Right lobe of liver (tissue), 6 donors: ENCODE data around the gene NARS2. TPM values are rescaled to one million over a fixed set of nuclear protein-coding genes. Genes with fewer than 3 reads are reported as not detected.
"Not testable (repeated sequence)": the region's sequence is repeated elsewhere in the genome, so short reads cannot be mapped to it uniquely, and the experiment has no call there.

ENCODE experiments used
- ATAC-seq, 4 donors: fragments of 200-7000 bp; cut with Tn5 transposase; one replicate each; pipeline ENCODE4 v1.9.1; 2020; ENCODE audit warnings: mild to moderate bottlenecking in 4 of 4, moderate library complexity in 4 of 4
- DNase-seq, 3 donors: peaks; one replicate each; pipeline ENCODE4 v3.0.0-alpha.2; 2020
- H3K27ac ChIP-seq, 3 donors: fragments of 200-600 bp; one replicate each; pipeline ENCODE4 v1.8.0; 2022
- H3K27me3 ChIP-seq, 2 donors: fragments of 200-600 bp; one replicate each; pipeline ENCODE4 v1.8.0; 2022
- H3K36me3 ChIP-seq, 4 donors: fragments of 200-600 bp; sonication (generic) in 1 of 4; one replicate each; pipeline versions ENCODE4 v1.5.1 to v1.8.0; 2017 to 2022; ENCODE audit warnings: control low read depth in 1 of 4
- H3K4me1 ChIP-seq, 4 donors: fragments of 200-600 bp; sonication (generic) in 1 of 4; one replicate each; pipeline versions ENCODE4 v1.5.1 to v1.8.0; 2017 to 2022; ENCODE audit warnings: control low read depth in 1 of 4
- H3K4me3 ChIP-seq, 3 donors: fragments of 200-600 bp; one replicate each; pipeline ENCODE4 v1.8.0; 2022
- H3K9me3 ChIP-seq, 4 donors: fragments of 200-600 bp; sonication (generic) in 1 of 4; one replicate each; pipeline versions ENCODE4 v1.5.1 to v1.8.0; 2017 to 2022; ENCODE audit warnings: control low read depth in 1 of 4
- POLR2A ChIP-seq: fragments of 450-650 bp; IDR thresholded peaks from one replicate; pipeline ENCODE4 v1.6.1; 2017; ENCODE audit warnings: antibody characterized with exemption, mild to moderate bottlenecking
- WGBS: methylation state at CpG from one replicate; pipeline ENCODE4 v1.1.6; 2018; ENCODE audit warnings: low coverage, low lambda C conversion rate; ENCODE audit not compliant: insufficient coverage; ENCODE audit errors: missing lambda C conversion rate; 5-methylcytosine and 5-hydroxymethylcytosine counted together
- intact Hi-C, 2 donors: fragments of 100-400 bp; cut with DNase I; formaldehyde crosslinking; loops; one replicate each; pipeline versions ENCODE4 v1.11.2 to v1.14.1; 2022
- total RNA-seq, 6 experiments: library from RNA; depleted of rRNA in 2 of 6; stranded (reverse); fragments of >200 nt in 2 of 6; fragmentation: NEBNext Ultra II Directional in 3 of 6; extraction: Animal tissue kit (Norgen Biotek cat#: 25700) in 3 of 6; gene quantifications; one replicate each; pipeline versions ENCODE4 v1.1.0 to v1.2.4, GENCODE V29; 2016 to 2023
- TF ChIP-seq, protein P1 (sequence below), 4 donors: fragments of 200-600 bp in 3 of 4; fragments of 450-650 bp in 1 of 4; IDR thresholded peaks; one replicate each; pipeline versions ENCODE4 v1.5.1 to v1.8.0; 2016 to 2022; ENCODE audit warnings: antibody characterized with exemption in 4 of 4, mild to moderate bottlenecking in 2 of 4
- donor health status: DM: no; HTN: yes; CAD: no.
- donor health status: DM: no; HTN: no; CAD: no.
- donor health status: DM: no; HTN: no; CAD: no.
- donor health status: DM: no; HTN: yes; CAD: no.
- donor health status: DM: no; HTN: yes; CAD: no.

NARS2 gene
- total RNA-seq, 6 experiments from 2014 or later = 11.5 to 17.4 (median 14.0) TPM

DNA sequence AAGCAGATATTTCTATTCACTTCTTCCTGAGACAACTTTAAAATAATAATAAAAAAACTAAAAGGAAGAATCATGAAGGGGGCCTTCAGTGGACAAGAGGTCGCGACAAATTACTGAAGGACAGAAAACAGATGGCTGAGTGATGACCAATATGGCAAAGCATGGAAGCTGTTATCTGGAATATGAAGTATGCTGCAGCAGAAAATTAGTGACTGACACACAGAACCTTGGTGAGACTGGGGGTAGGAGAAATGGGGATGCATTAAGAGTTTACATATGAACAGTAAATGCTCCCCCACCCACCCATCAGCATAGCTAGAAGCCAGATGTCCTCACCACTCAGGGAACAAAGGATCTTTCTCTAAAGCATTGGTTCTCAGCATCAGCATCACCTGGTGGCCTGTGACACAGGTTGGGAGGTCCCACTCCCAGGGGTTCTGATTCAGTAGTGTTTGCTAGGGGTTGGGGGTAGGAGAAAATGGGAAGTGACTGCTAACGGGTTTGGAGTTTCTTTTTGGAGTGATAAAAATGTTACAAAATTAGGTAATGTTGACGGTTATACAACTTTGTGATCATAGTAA lies 59.7 kb downstream of the NARS2 start:
- ATAC-seq (no peak), DNase-seq (no peak)
- H3K36me3 ChIP-seq = no peaks in the 10 kb centered on the region
- no peak overlapping the region for H3K27ac ChIP-seq
- no peak for TF ChIP-seq POLR2A
- TF ChIP-seq, protein P1, sequence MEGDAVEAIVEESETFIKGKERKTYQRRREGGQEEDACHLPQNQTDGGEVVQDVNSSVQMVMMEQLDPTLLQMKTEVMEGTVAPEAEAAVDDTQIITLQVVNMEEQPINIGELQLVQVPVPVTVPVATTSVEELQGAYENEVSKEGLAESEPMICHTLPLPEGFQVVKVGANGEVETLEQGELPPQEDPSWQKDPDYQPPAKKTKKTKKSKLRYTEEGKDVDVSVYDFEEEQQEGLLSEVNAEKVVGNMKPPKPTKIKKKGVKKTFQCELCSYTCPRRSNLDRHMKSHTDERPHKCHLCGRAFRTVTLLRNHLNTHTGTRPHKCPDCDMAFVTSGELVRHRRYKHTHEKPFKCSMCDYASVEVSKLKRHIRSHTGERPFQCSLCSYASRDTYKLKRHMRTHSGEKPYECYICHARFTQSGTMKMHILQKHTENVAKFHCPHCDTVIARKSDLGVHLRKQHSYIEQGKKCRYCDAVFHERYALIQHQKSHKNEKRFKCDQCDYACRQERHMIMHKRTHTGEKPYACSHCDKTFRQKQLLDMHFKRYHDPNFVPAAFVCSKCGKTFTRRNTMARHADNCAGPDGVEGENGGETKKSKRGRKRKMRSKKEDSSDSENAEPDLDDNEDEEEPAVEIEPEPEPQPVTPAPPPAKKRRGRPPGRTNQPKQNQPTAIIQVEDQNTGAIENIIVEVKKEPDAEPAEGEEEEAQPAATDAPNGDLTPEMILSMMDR (IDR thresholded peaks at IDR 0.05) = no peak
- H3K4me1 ChIP-seq = peaks cover 0 to 4% (median 0%) of the 10 kb centered on the region in 4 donors
- 62% methylated on average over 4 of the region's 4 CpGs for WGBS
- intact Hi-C loops = no loop called here
- no peak overlapping the region for H3K4me3 ChIP-seq
- H3K9me3 ChIP-seq = no peaks in the 10 kb centered on the region
- H3K27me3 ChIP-seq = no peaks in the 10 kb centered on the region

GRCh38 chr11:78513085-78513484 lies 61.6 kb downstream of the NARS2 start:
- DNase-seq, H3K27me3 ChIP-seq, H3K9me3 ChIP-seq, intact Hi-C loops, ATAC-seq, H3K27ac ChIP-seq, H3K4me3 ChIP-seq, H3K4me1 ChIP-seq, H3K36me3 ChIP-seq: not testable (repeated sequence)
- WGBS = 95% methylated on average over 5 of the region's 5 CpGs

DNA sequence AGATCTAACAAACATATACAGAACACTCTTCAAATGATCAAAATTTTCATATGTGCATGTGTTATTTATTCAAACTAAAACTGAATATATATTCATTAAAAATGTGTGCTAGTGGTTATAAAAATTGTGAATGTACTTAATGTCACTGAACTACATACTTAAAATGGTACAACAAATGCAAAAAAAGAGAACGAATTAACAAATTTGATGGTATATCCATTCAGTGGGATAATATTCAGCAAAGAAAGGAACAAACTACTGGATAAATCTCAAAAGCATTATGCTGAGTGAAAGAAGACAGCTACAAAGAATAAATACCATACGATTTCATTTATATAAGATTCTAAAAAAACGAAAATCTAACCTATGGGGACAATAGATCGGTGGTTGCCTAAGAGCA lies 64.1 kb downstream of the NARS2 start:
- DNase-seq (no peak), ATAC-seq (no peak)
- intact Hi-C loops = no loop called here
- TF ChIP-seq, protein P1 (IDR thresholded peaks at IDR 0.05) = no peak
- no peak for TF ChIP-seq POLR2A
- WGBS = 92% methylated on average over 4 of the region's 4 CpGs
- Histone ChIP-seq H3K27me3 (no peaks in the 10 kb centered on the region), H3K4me3 (no peak overlapping the region), H3K27ac (no peak overlapping the region), H3K9me3 (no peaks in the 10 kb centered on the region), H3K4me1 (no peaks in the 10 kb centered on the region), H3K36me3 (no peaks in the 10 kb centered on the region)

DNA sequence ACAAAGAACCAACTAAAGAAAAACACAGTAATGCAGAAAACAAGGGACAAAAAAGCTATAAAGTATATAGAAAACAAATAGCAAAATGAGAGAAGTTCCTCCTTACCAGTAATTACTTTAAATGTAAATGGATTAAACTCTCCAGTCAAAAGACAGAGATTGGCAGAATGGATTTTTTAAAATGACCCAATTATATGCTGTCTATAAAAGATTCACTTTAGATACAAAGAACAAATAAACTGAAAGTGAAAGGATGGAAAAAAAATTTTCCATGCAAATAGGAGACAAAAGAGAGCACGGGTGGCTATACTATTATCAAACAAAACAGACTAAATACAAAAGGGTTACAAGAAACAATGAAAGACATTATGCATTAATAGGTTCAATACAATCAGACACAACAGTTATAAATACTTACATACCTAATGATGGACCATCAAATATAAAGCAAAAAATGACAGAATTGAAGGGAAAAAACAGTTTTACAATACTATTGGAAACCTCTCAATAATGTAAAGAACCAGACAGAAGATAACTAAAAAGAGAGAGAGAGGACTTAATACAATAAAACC lies 64.6 kb downstream of the NARS2 start:
- intact Hi-C loops = no loop called here
- no peaks in the 10 kb centered on the region for H3K27me3 ChIP-seq
- 91% methylated on average over 1 of the region's 1 CpG for WGBS
- H3K9me3 ChIP-seq = no peaks in the 10 kb centered on the region
- DNase-seq = no peak
- no peak overlapping the region for H3K27ac ChIP-seq
- H3K36me3 ChIP-seq = no peaks in the 10 kb centered on the region
- no peak overlapping the region for H3K4me3 ChIP-seq
- no peak for ATAC-seq
- no peaks in the 10 kb centered on the region for H3K4me1 ChIP-seq
- no peak for TF ChIP-seq POLR2A
- TF ChIP-seq, protein P1 (IDR thresholded peaks at IDR 0.05) = no peak

DNA sequence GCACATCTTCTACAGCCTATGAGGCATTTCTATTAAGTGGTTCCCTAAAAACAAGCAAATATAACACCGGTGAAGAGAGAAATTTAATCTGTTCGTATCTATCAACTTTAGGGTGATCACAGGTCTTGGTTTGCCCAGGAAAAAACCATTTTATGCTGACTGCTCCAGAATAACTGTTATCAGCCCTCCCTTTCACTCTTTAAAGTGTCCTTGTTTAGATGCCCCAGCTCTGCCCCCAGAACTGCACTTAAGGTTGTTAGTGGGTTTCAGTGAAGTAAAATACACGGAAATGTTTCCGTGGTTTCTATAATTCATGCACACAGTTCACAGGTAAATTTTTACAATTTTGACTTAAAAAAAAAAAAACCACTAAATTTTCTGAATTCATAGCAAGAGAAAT lies 70.0 kb downstream of the NARS2 start:
- WGBS = 66% methylated on average over 4 of the region's 4 CpGs
- Histone ChIP-seq H3K36me3 (no peaks in the 10 kb centered on the region), H3K27me3 (no peaks in the 10 kb centered on the region), H3K9me3 (no peaks in the 10 kb centered on the region), H3K4me1 (no peaks in the 10 kb centered on the region), H3K27ac (no peak overlapping the region), H3K4me3 (no peak overlapping the region)
- DNase-seq = no peak
- TF ChIP-seq, protein P1 (IDR thresholded peaks at IDR 0.05) = no peak
- no peak for TF ChIP-seq POLR2A
- ATAC-seq = no peak
- intact Hi-C loops = no loop called here
